SK-N-SH (cell line): ENCODE data around the gene RASL10A. TPM values are rescaled to one million over a fixed set of nuclear protein-coding genes. Genes with fewer than 3 reads are reported as not detected.

ENCODE experiments used
- CTCF ChIA-PET: fragments of 300-600, 350-600 bp; formaldehyde crosslinking; extraction: SDS; loops from one replicate; lab custom pipeline; 2021; lab: Yijun Ruan, JAX
- POLR2A ChIA-PET: fragments of 350-600 bp; sonication (Branson Sonifier 250); formaldehyde crosslinking; extraction: SDS; loops from one replicate; lab custom pipeline; 2020; ENCODE audit warnings: antibody characterized with exemption, inconsistent platforms; lab: Yijun Ruan, JAX
- DNase-seq: peaks from one replicate; pipeline ENCODE4 v3.0.0; 2012
- H2AFZ ChIP-seq: fragments of 200-600 bp; sonication (generic); 2 replicates; pipeline ENCODE4 v1.8.1; 2016; ENCODE audit warnings: antibody characterized with exemption, mild to moderate bottlenecking, low read depth
- H3F3A ChIP-seq: fragments of 200-600 bp; sonication (generic); replicated peaks from 2 replicates; pipeline ENCODE3; 2016; ENCODE audit warnings: antibody characterized with exemption, mild to moderate bottlenecking; ENCODE audit not compliant: insufficient read depth
- H3K27ac ChIP-seq, 2 experiments: fragments of 200-500 bp in 1 of 2; fragments of 200-600 bp in 1 of 2; sonication (Bioruptor generic) in 1 of 2; sonication (generic), shearing (Covaris generic) in 1 of 2; 2 replicates each; pipeline versions ENCODE4 v1.5.1 to v1.6.1; 2014 to 2016; ENCODE audit warnings: low read depth in 2 of 2, inconsistent platforms in 1 of 2, low read length in 1 of 2, mild to moderate bottlenecking in 1 of 2, mixed read lengths in 1 of 2
- H3K27me3 ChIP-seq: fragments of 200-600 bp; sonication (generic), shearing (Covaris generic); 2 replicates; pipeline ENCODE4 v1.6.1; 2016; ENCODE audit warnings: mixed run types; ENCODE audit not compliant: insufficient read depth
- H3K36me3 ChIP-seq, 2 experiments: fragments of 200-500 bp in 1 of 2; fragments of 200-600 bp in 1 of 2; sonication (Bioruptor generic) in 1 of 2; sonication (generic) in 1 of 2; replicated peaks in 1 of 2; 2 replicates each; pipeline versions ENCODE3 to v1.5.1; 2014 to 2016; ENCODE audit warnings: low read length in 1 of 2, mild to moderate bottlenecking in 1 of 2; ENCODE audit not compliant: insufficient read depth in 2 of 2, control insufficient read depth in 1 of 2
- H3K4me1 ChIP-seq, 2 experiments: fragments of 200-500 bp in 1 of 2; fragments of 200-600 bp in 1 of 2; sonication (Bioruptor generic) in 1 of 2; sonication (generic), shearing (Covaris generic) in 1 of 2; 2 replicates each; pipeline versions ENCODE4 v1.5.1 to v1.6.1; 2014 to 2016; ENCODE audit warnings: low read depth in 1 of 2, low read length in 1 of 2, mixed run types in 1 of 2; ENCODE audit not compliant: insufficient read depth in 2 of 2, control insufficient read depth in 1 of 2
- H3K4me2 ChIP-seq: fragments of 200-600 bp; sonication (generic), shearing (Covaris generic); 2 replicates; pipeline ENCODE4 v1.6.1; 2017; ENCODE audit warnings: mixed run types
- H3K4me3 ChIP-seq, 2 experiments: fragments of 200-500 bp in 1 of 2; fragments of 200-600 bp in 1 of 2; sonication (Bioruptor generic) in 1 of 2; sonication (generic), shearing (Covaris generic) in 1 of 2; 2 replicates each; pipeline versions ENCODE4 v1.5.1 to v1.8.1; 2014 to 2016; ENCODE audit warnings: low read depth in 2 of 2, inconsistent platforms in 1 of 2, low read length in 1 of 2, mild to moderate bottlenecking in 1 of 2, mixed read lengths in 1 of 2, moderate library complexity in 1 of 2
- H3K79me2 ChIP-seq: fragments of 200-600 bp; sonication (generic); 2 replicates; pipeline ENCODE4 v1.8.1; 2017; ENCODE audit warnings: mild to moderate bottlenecking; ENCODE audit not compliant: insufficient read depth
- H3K9ac ChIP-seq: fragments of 200-600 bp; sonication (generic); 2 replicates; pipeline ENCODE4 v1.6.1; 2017; ENCODE audit warnings: mixed run types
- H3K9me2 ChIP-seq: fragments of 200-600 bp; sonication (generic); 2 replicates; pipeline ENCODE4 v1.6.1; 2017; ENCODE audit warnings: mixed run types
- H3K9me3 ChIP-seq: fragments of 200-600 bp; sonication (generic); 2 replicates; pipeline ENCODE4 v1.6.1; 2017; ENCODE audit warnings: mixed run types, mild to moderate bottlenecking, moderate library complexity
- H4K20me1 ChIP-seq: fragments of 200-600 bp; sonication (generic); 2 replicates; pipeline ENCODE4 v1.6.1; 2017; ENCODE audit warnings: mild to moderate bottlenecking, mixed run types; ENCODE audit not compliant: insufficient read depth
- ELF1 ChIP-seq: IDR thresholded peaks from 2 replicates; pipeline ENCODE4 v1.4.0; 2012
- YY1 ChIP-seq: IDR thresholded peaks from 2 replicates; pipeline ENCODE4 v1.4.0; 2012; ENCODE audit warnings: low read depth, mild to moderate bottlenecking
- WGBS: methylation state at CpG from one replicate; pipeline ENCODE4 v1.1.6; 2017; ENCODE audit warnings: low lambda C conversion rate; 5-methylcytosine and 5-hydroxymethylcytosine counted together
- polyA plus RNA-seq, 3 experiments: library from polyadenylated mRNA; depleted of rRNA; stranded (reverse); fragments of >200 nt; gene quantifications; 2 replicates each; pipeline ENCODE4 v1.2.3, GENCODE V29; 2012
- TF ChIP-seq, protein P1 (sequence below): IDR thresholded peaks from 2 replicates; pipeline ENCODE4; 2012
- TF ChIP-seq, protein P2 (sequence below): fragments of 200-600 bp; sonication (generic); IDR thresholded peaks from 2 replicates; pipeline ENCODE4 v1.6.1; 2017; ENCODE audit warnings: antibody characterized with exemption, mild to moderate bottlenecking, moderate library complexity
- TF ChIP-seq, protein P3 (sequence below): IDR thresholded peaks from 2 replicates; pipeline ENCODE4 v1.4.0; 2012; ENCODE audit warnings: low read depth
- TF ChIP-seq, protein P4 (sequence below): IDR thresholded peaks from 2 replicates; pipeline ENCODE4 v1.4.0; 2012; ENCODE audit warnings: low read depth, borderline replicate concordance

The RASL10A gene
- polyA plus RNA-seq, 1 of the 3 experiments (the other 2 are of a cell fraction): 0.36 TPM

GRCh38 chr22:29317827-29318454, 2.4 kb upstream of the RASL10A start (continued):
- TF ChIP-seq, protein P1, sequence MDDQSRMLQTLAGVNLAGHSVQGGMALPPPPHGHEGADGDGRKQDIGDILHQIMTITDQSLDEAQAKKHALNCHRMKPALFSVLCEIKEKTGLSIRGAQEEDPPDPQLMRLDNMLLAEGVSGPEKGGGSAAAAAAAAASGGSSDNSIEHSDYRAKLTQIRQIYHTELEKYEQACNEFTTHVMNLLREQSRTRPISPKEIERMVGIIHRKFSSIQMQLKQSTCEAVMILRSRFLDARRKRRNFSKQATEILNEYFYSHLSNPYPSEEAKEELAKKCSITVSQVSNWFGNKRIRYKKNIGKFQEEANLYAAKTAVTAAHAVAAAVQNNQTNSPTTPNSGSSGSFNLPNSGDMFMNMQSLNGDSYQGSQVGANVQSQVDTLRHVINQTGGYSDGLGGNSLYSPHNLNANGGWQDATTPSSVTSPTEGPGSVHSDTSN: no peak
- no peak for TF ChIP-seq YY1
- no peak for TF ChIP-seq ELF1
- TF ChIP-seq, protein P2, sequence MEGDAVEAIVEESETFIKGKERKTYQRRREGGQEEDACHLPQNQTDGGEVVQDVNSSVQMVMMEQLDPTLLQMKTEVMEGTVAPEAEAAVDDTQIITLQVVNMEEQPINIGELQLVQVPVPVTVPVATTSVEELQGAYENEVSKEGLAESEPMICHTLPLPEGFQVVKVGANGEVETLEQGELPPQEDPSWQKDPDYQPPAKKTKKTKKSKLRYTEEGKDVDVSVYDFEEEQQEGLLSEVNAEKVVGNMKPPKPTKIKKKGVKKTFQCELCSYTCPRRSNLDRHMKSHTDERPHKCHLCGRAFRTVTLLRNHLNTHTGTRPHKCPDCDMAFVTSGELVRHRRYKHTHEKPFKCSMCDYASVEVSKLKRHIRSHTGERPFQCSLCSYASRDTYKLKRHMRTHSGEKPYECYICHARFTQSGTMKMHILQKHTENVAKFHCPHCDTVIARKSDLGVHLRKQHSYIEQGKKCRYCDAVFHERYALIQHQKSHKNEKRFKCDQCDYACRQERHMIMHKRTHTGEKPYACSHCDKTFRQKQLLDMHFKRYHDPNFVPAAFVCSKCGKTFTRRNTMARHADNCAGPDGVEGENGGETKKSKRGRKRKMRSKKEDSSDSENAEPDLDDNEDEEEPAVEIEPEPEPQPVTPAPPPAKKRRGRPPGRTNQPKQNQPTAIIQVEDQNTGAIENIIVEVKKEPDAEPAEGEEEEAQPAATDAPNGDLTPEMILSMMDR: no peak

GRCh38 chr22:29316141-29316828, 788 bp upstream of the RASL10A start:
- Histone ChIP-seq H3F3A (no peaks in the 10 kb centered on the region), H3K9ac (no peak overlapping the region)

More at GRCh38 chr22:29316141-29316828, 788 bp upstream of the RASL10A start:
- Histone ChIP-seq H2AFZ (no peak overlapping the region), H3K27ac (no peak overlapping the region), H3K4me2 (no peak overlapping the region), H3K9me3 (no peaks in the 10 kb centered on the region), H3K4me3 (no peak overlapping the region), H3K36me3 (peaks cover 6 to 7% of the 10 kb centered on the region in 2 experiments), H3K79me2 (no peaks in the 10 kb centered on the region), H3K4me1 (peaks cover 4% of the 10 kb centered on the region in 2 experiments; a peak in 3 of 4 replicates), H3K27me3 (peaks cover 21% of the 10 kb centered on the region), H4K20me1 (peaks cover 13% of the 10 kb centered on the region; the same call in 1 of the 2 replicates), H3K9me2 (no peaks in the 10 kb centered on the region)
- 76% methylated on average over 15 of the region's 18 CpGs for WGBS
- CTCF ChIA-PET: interaction anchor here (1.4 kb wide), 1 partner anchor 10 kb away, joined by 5 read pairs; no protein-coding TSS in a partner anchor
- TF ChIP-seq, protein P3, sequence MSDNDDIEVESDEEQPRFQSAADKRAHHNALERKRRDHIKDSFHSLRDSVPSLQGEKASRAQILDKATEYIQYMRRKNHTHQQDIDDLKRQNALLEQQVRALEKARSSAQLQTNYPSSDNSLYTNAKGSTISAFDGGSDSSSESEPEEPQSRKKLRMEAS: no peak
- TF ChIP-seq, protein P4, sequence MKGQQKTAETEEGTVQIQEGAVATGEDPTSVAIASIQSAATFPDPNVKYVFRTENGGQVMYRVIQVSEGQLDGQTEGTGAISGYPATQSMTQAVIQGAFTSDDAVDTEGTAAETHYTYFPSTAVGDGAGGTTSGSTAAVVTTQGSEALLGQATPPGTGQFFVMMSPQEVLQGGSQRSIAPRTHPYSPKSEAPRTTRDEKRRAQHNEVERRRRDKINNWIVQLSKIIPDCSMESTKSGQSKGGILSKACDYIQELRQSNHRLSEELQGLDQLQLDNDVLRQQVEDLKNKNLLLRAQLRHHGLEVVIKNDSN: no peak
- POLR2A ChIA-PET: no interaction called here
- DNase-seq: no peak
